Keratinocyte (primary cell): ENCODE results near the gene PJA2. TPM values are rescaled to one million over a fixed set of nuclear protein-coding genes. Genes with fewer than 3 reads are reported as not detected.

ENCODE experiments used
- DNase-seq: peaks from one replicate; pipeline ENCODE4 v3.0.0-alpha.2; 2011; ENCODE audit warnings: low read depth, missing footprints, low spot score
- FAIRE-seq: peaks from 2 replicates; lab custom pipeline; 2011; peaks lifted over from hg19 to GRCh38; lab: Jason Lieb, UNC
- H2AFZ ChIP-seq: 2 replicates; pipeline ENCODE4 v1.6.0; 2012; ENCODE audit warnings: low read length, control low read depth, inconsistent platforms; ENCODE audit not compliant: control insufficient read depth
- H3K27ac ChIP-seq: 2 replicates; pipeline ENCODE4 v1.5.1; 2011; ENCODE audit warnings: low read length; ENCODE audit not compliant: control insufficient read depth, insufficient read depth
- H3K27me3 ChIP-seq: 3 replicates; pipeline ENCODE4 v1.6.0; 2011; ENCODE audit warnings: low read length; ENCODE audit not compliant: control insufficient read depth, insufficient read depth; ENCODE audit errors: extremely low read depth
- H3K36me3 ChIP-seq, 2 experiments: 2 replicates in 1 of 2; 3 replicates in 1 of 2; pipeline ENCODE4 v1.5.1; 2011; ENCODE audit warnings: low read length in 2 of 2, mild to moderate bottlenecking in 1 of 2; ENCODE audit not compliant: control insufficient read depth in 2 of 2, insufficient read depth in 2 of 2; ENCODE audit errors: extremely low read depth in 1 of 2
- H3K4me1 ChIP-seq: 3 replicates; pipeline ENCODE4 v1.5.1; 2011; ENCODE audit warnings: low read length; ENCODE audit not compliant: control insufficient read depth, insufficient read depth; ENCODE audit errors: extremely low read depth
- H3K4me2 ChIP-seq: 3 replicates; pipeline ENCODE4 v1.6.0; 2011; ENCODE audit warnings: low read depth, low read length; ENCODE audit not compliant: control insufficient read depth, insufficient read depth; ENCODE audit errors: extremely low read depth
- H3K4me3 ChIP-seq, 3 experiments: fragments of 200-600 bp in 1 of 3; sonication (generic) in 1 of 3; 2 replicates in 2 of 3; 3 replicates in 1 of 3; pipeline ENCODE4 v1.5.1; 2011 to 2016; ENCODE audit warnings: low read length in 3 of 3, mild to moderate bottlenecking in 3 of 3, control low read depth in 2 of 3, inconsistent platforms in 1 of 3, low read depth in 1 of 3, mixed read lengths in 1 of 3, mixed run types in 1 of 3, moderate library complexity in 1 of 3; ENCODE audit not compliant: control insufficient read depth in 2 of 3, insufficient read depth in 2 of 3; ENCODE audit errors: extremely low read depth in 1 of 3
- H3K79me2 ChIP-seq: 2 replicates; pipeline ENCODE4 v1.6.0; 2012; ENCODE audit warnings: low read length; ENCODE audit not compliant: control insufficient read depth, insufficient read depth
- H3K9ac ChIP-seq: 3 replicates; pipeline ENCODE4 v1.6.0; 2011; ENCODE audit warnings: low read length; ENCODE audit not compliant: control insufficient read depth, insufficient read depth; ENCODE audit errors: extremely low read depth
- H3K9me1 ChIP-seq: 3 replicates; pipeline ENCODE4 v1.6.0; 2011; ENCODE audit warnings: low read length; ENCODE audit not compliant: control insufficient read depth, insufficient read depth; ENCODE audit errors: extremely low read depth
- H3K9me3 ChIP-seq: 2 replicates; pipeline ENCODE4 v1.5.1; 2012; ENCODE audit warnings: low read depth, low read length; ENCODE audit not compliant: control insufficient read depth
- H4K20me1 ChIP-seq: 3 replicates; pipeline ENCODE4 v1.6.0; 2011; ENCODE audit warnings: low read length; ENCODE audit not compliant: control insufficient read depth, insufficient read depth; ENCODE audit errors: extremely low read depth
- EZH2 ChIP-seq: IDR thresholded peaks from one replicate; pipeline ENCODE4 v1.6.1; 2012; ENCODE audit warnings: inconsistent platforms, mild to moderate bottlenecking, low read length, moderate library complexity
- dilution Hi-C: fragments of 300-500 bp; cut with MboI; formaldehyde crosslinking; loops from one replicate; pipeline ENCODE4 v1.7.0; 2020; ENCODE audit warnings: low sequenced_read_pairs; ENCODE audit not compliant: extremely low pct_ligation_motif_present
- polyA plus RNA-seq, 5 experiments: library from polyadenylated mRNA; depleted of rRNA in 3 of 5; stranded (reverse) in 3 of 5; stranded (forward) in 1 of 5; unstranded in 1 of 5; fragments of >200 nt; gene quantifications; 1 replicate in 1 of 5; 2 replicates in 3 of 5; 3 replicates in 1 of 5; pipeline versions ENCODE4 v1.2.1 to v1.2.3, GENCODE V29; 2011 to 2012; ENCODE audit warnings: missing spikeins in 2 of 5, low read depth in 1 of 5, low replicate concordance in 1 of 5
- TF ChIP-seq, protein P1 (sequence below), 3 experiments: IDR thresholded peaks in 1 of 3; conservative IDR thresholded peaks in 1 of 3; optimal IDR thresholded peaks in 1 of 3; 2 replicates in 2 of 3; 3 replicates in 1 of 3; pipeline versions ENCODE3 to v1.5.1; 2011; ENCODE audit warnings: low read length in 3 of 3, mild to moderate bottlenecking in 3 of 3, moderate library complexity in 2 of 3, control low read depth in 1 of 3, inconsistent platforms in 1 of 3; ENCODE audit not compliant: insufficient read depth in 2 of 3; ENCODE audit errors: extremely low read depth in 1 of 3

PJA2 gene
- polyA plus RNA-seq, 1 donor (not counting 4 experiments of a cell fraction or from before 2014, with no cell fraction given): 49.3 TPM

GRCh38 chr5:109304309-109304708 lies 105.5 kb downstream of the PJA2 start:
- dilution Hi-C loops: loop anchor here (25.0 kb wide), 1 partner anchor 92 kb away; no protein-coding TSS in a partner anchor
- FAIRE-seq (no peak), DNase-seq (no peak)
- H3K4me1 ChIP-seq: no peaks in the 10 kb centered on the region
- H4K20me1 ChIP-seq: no peaks in the 10 kb centered on the region
- no peak overlapping the region for H2AFZ ChIP-seq
- no peak for TF ChIP-seq EZH2
- TF ChIP-seq, protein P1, sequence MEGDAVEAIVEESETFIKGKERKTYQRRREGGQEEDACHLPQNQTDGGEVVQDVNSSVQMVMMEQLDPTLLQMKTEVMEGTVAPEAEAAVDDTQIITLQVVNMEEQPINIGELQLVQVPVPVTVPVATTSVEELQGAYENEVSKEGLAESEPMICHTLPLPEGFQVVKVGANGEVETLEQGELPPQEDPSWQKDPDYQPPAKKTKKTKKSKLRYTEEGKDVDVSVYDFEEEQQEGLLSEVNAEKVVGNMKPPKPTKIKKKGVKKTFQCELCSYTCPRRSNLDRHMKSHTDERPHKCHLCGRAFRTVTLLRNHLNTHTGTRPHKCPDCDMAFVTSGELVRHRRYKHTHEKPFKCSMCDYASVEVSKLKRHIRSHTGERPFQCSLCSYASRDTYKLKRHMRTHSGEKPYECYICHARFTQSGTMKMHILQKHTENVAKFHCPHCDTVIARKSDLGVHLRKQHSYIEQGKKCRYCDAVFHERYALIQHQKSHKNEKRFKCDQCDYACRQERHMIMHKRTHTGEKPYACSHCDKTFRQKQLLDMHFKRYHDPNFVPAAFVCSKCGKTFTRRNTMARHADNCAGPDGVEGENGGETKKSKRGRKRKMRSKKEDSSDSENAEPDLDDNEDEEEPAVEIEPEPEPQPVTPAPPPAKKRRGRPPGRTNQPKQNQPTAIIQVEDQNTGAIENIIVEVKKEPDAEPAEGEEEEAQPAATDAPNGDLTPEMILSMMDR (optimal IDR thresholded peaks at IDR 0.05 in 1 of 3, IDR thresholded peaks at IDR 0.05 in 1 of 3, conservative IDR thresholded peaks at IDR 0.05 in 1 of 3; ENCODE audit: extremely low read depth in 1 of 3, insufficient read depth in 2 of 3, low read length in 3 of 3): no peak
- no peaks in the 10 kb centered on the region for H3K9me3 ChIP-seq
- H3K79me2 ChIP-seq: no peaks in the 10 kb centered on the region
- no peaks in the 10 kb centered on the region for H3K36me3 ChIP-seq
- no peak overlapping the region for H3K4me2 ChIP-seq
- H3K27ac ChIP-seq: no peak overlapping the region
- H3K4me3 ChIP-seq: no peak overlapping the region
- H3K27me3 ChIP-seq: peaks cover 5% of the 10 kb centered on the region
- H3K9me1 ChIP-seq: no peaks in the 10 kb centered on the region
- H3K9ac ChIP-seq: no peak overlapping the region

DNA sequence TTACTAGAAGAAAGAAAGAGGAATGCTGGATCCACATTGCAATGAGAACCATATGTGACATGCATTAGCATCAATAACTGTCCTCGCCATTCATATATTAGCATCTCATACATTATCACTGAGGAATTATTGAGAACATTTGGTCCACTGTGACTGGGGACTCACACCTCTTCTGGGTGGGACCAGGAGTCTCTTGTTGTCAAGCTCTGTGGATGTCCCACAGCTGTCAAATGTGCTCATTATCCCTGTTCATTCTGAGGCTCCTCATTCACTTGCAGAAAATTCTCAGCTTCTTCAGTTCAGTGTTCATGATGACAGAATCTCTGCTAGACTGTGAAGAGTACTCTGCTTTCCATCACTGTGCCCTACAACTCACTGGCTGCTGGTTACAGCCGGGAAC lies 109.4 kb downstream of the PJA2 start:
- FAIRE-seq: no peak
- dilution Hi-C loops: loop anchor here (25.0 kb wide), 1 partner anchor 88 kb away; no protein-coding TSS in a partner anchor
- H3K27ac ChIP-seq: no peak overlapping the region

More for the DNA sequence above, 109.4 kb downstream of the PJA2 start:
- no peak overlapping the region for H3K4me3 ChIP-seq
- no peak overlapping the region for H2AFZ ChIP-seq
- H3K36me3 ChIP-seq: no peaks in the 10 kb centered on the region
- no peak overlapping the region for H3K9ac ChIP-seq
- H4K20me1 ChIP-seq: no peaks in the 10 kb centered on the region
- H3K4me1 ChIP-seq: no peaks in the 10 kb centered on the region
- DNase-seq: no peak
- no peaks in the 10 kb centered on the region for H3K9me1 ChIP-seq
- H3K9me3 ChIP-seq: no peaks in the 10 kb centered on the region
- no peak overlapping the region for H3K4me2 ChIP-seq
- peaks cover 9% of the 10 kb centered on the region for H3K27me3 ChIP-seq
- no peaks in the 10 kb centered on the region for H3K79me2 ChIP-seq
- TF ChIP-seq, protein P1 (optimal IDR thresholded peaks at IDR 0.05 in 1 of 3, IDR thresholded peaks at IDR 0.05 in 1 of 3, conservative IDR thresholded peaks at IDR 0.05 in 1 of 3; ENCODE audit: extremely low read depth in 1 of 3, insufficient read depth in 2 of 3, low read length in 3 of 3): no peak
- TF ChIP-seq EZH2: no peak
